GM12878 (cell line): ENCODE results near the gene SIGLEC11. TPM values are rescaled to one million over a fixed set of nuclear protein-coding genes. Genes with fewer than 3 reads are reported as not detected.

ENCODE experiments used
- ATAC-seq: fragments of 200-7000 bp; cut with Tn5 transposase; 3 replicates; pipeline ENCODE4 v1.9.1; 2020; ENCODE audit warnings: mild to moderate bottlenecking, moderate library complexity
- BruUV-seq: library from RNA; stranded (reverse); fragments of 400-500 nt; replicated peaks from 2 replicates; lab custom pipeline; 2021; lab: Mats Ljungman, UMichigan
- CTCF ChIA-PET: fragments of 300-600 bp; sonication (Branson Sonifier 250); formaldehyde crosslinking; extraction: SDS; loops from one replicate; lab custom pipeline; 2021; ENCODE audit warnings: inconsistent platforms; lab: Yijun Ruan, JAX
- POLR2A ChIA-PET: fragments of 350-600 bp; formaldehyde crosslinking; extraction: SDS; loops from one replicate; lab custom pipeline; 2021; ENCODE audit warnings: inconsistent platforms; lab: Charles Lee
- RAD21 ChIA-PET: fragments of 300-600 bp; sonication (Branson Sonifier 250); formaldehyde crosslinking; loops from one replicate; lab custom pipeline; 2023; ENCODE audit warnings: antibody characterized with exemption; ENCODE audit not compliant: unreplicated experiment; lab: Charles Lee
- SMC1A ChIA-PET: fragments of 300-600 bp; sonication (Branson Sonifier 250); formaldehyde crosslinking; loops from one replicate; lab custom pipeline; 2023; ENCODE audit not compliant: unreplicated experiment, uncharacterized antibody; lab: Charles Lee
- DNase-seq: peaks from one replicate; pipeline ENCODE4 v3.0.0-alpha.2; 2011; ENCODE audit warnings: low read depth, low spot score
- FAIRE-seq: peaks from 3 replicates; lab custom pipeline; 2011; peaks lifted over from hg19 to GRCh38; lab: Jason Lieb, UNC
- H2AFZ ChIP-seq: 2 replicates; pipeline ENCODE4 v1.6.0; 2011; ENCODE audit warnings: low read depth, low read length, control low read depth; ENCODE audit not compliant: control insufficient read depth
- H3K27ac ChIP-seq: 2 replicates; pipeline ENCODE4 v1.5.1; 2011; ENCODE audit warnings: control low read depth; ENCODE audit not compliant: control insufficient read depth, insufficient read depth
- H3K27me3 ChIP-seq, 2 experiments: replicated peaks in 1 of 2; 2 replicates each; pipeline versions ENCODE4 v1.6.0 to v1.6.1; 2011; ENCODE audit warnings: low read length in 1 of 2; ENCODE audit not compliant: control insufficient read depth in 2 of 2, insufficient read depth in 2 of 2
- H3K36me3 ChIP-seq, 2 experiments: 2 replicates each; pipeline ENCODE4 v1.5.1; 2011; ENCODE audit warnings: low read length in 1 of 2; ENCODE audit not compliant: control insufficient read depth in 2 of 2, insufficient read depth in 2 of 2
- H3K4me1 ChIP-seq: 2 replicates; pipeline ENCODE4 v1.6.1; 2011; ENCODE audit warnings: mild to moderate bottlenecking, low read length, moderate library complexity, mixed read lengths; ENCODE audit not compliant: control insufficient read depth, insufficient read depth
- H3K4me2 ChIP-seq: 2 replicates; pipeline ENCODE4 v1.6.0; 2011; ENCODE audit warnings: control low read depth; ENCODE audit not compliant: control insufficient read depth, insufficient read depth
- H3K4me3 ChIP-seq: fragments of 200-600 bp; sonication (generic); 2 replicates; pipeline ENCODE4 v1.5.1; 2016
- H3K79me2 ChIP-seq: 2 replicates; pipeline ENCODE4 v1.6.0; 2011; ENCODE audit warnings: low read length; ENCODE audit not compliant: control insufficient read depth, insufficient read depth
- H3K9ac ChIP-seq: 2 replicates; pipeline ENCODE4 v1.8.0; 2011; ENCODE audit warnings: low read length, control low read depth, mixed read lengths; ENCODE audit not compliant: control insufficient read depth, insufficient read depth
- H3K9me3 ChIP-seq: replicated peaks from 3 replicates; pipeline ENCODE4 v1.5.1; 2011; ENCODE audit warnings: mild to moderate bottlenecking, low read length; ENCODE audit not compliant: control insufficient read depth, insufficient read depth
- H4K20me1 ChIP-seq: 2 replicates; pipeline ENCODE4 v1.6.0; 2011; ENCODE audit not compliant: control insufficient read depth, insufficient read depth
- MAX ChIP-seq: IDR thresholded peaks from 2 replicates; pipeline ENCODE4 v1.6.1; 2012; ENCODE audit warnings: low read depth, low read length, improper control_type of control experiment
- SIN3A ChIP-seq: IDR thresholded peaks from 2 replicates; pipeline ENCODE4 v1.6.1; 2012; ENCODE audit warnings: low read depth, low read length, improper control_type of control experiment
- YBX1 ChIP-seq: fragments of 450-650 bp; IDR thresholded peaks from 2 replicates; pipeline ENCODE4 v1.6.1; 2016; ENCODE audit warnings: antibody characterized with exemption
- WGBS: methylation state at CpG from one replicate; pipeline ENCODE4 v1.1.6; 2016; ENCODE audit warnings: low lambda C conversion rate; ENCODE audit not compliant: insufficient replicate concordance, insufficient coverage; ENCODE audit errors: missing lambda C conversion rate; 5-methylcytosine and 5-hydroxymethylcytosine counted together
- in situ Hi-C: fragments of 300-500 bp; cut with MboI; formaldehyde crosslinking; loops from 9 replicates; pipeline ENCODE4 v1.14.3; 2018; ENCODE audit warnings: mixed read lengths
- intact Hi-C: fragments of 100-400 bp; cut with micrococcal nuclease; formaldehyde crosslinking; loops from one replicate; pipeline ENCODE4 v1.14.2; 2022; ENCODE audit not compliant: unreplicated experiment
- polyA plus RNA-seq, 11 experiments: library from polyadenylated mRNA; depleted of rRNA in 4 of 11; unstranded in 6 of 11; stranded (reverse) in 5 of 11; fragments of >200 nt; fragmentation: Nextera tagmentation in 4 of 11; fragmentation: Illumina TruSeq in 1 of 11; extraction: Ambion mirVana in 4 of 11; extraction: Trizol in 1 of 11; gene quantifications; 1 replicate in 1 of 11; 2 replicates in 10 of 11; pipeline versions ENCODE4 v1.2.1 to v1.2.3, GENCODE V29; 2011 to 2016; ENCODE audit warnings: inconsistent platforms in 2 of 11, missing spikeins in 2 of 11, low read depth in 1 of 11
- total RNA-seq, 4 experiments: library from RNA; depleted of rRNA in 3 of 4; stranded (reverse); fragments of >200 nt in 3 of 4; fragmentation: Illumina TruSeq in 1 of 4; extraction: Trizol in 1 of 4; gene quantifications; 2 replicates each; pipeline versions ENCODE4 v1.2.1 to v1.2.3, GENCODE V29; 2013 to 2021

The SIGLEC11 gene
- total and polyA plus RNA-seq, 10 of the 15 experiments (the other 5 are each of a cell fraction or from before 2014, with no cell fraction given), result not detected

- no peaks in the 10 kb centered on the region for H3K9me3 ChIP-seq
- DNase-seq, result no peak
- ChIA-PET POLR2A (no interaction called here), SMC1A (interaction anchor here (1.3 kb wide), 1 partner anchor 21 kb away, joined by 3 read pairs; no protein-coding TSS in a partner anchor), RAD21 (no interaction called here), CTCF (no interaction called here)
- no peak overlapping the region for H2AFZ ChIP-seq
- H3K27ac ChIP-seq, result no peak overlapping the region
- no peaks in the 10 kb centered on the region; the same call in 1 of the 2 replicates for H3K79me2 ChIP-seq
- no peak for ATAC-seq
- H3K36me3 ChIP-seq, result peaks cover 20 to 25% of the 10 kb centered on the region in 2 experiments; a peak in 3 of 4 replicates
- no peaks in the 10 kb centered on the region for H4K20me1 ChIP-seq
- no peaks in the 10 kb centered on the region for H3K27me3 ChIP-seq
- no peak overlapping the region for H3K4me2 ChIP-seq
- intact Hi-C loops (no loop called here), in situ Hi-C loops (no loop called here)
- no peak overlapping the region for H3K9ac ChIP-seq
- peaks cover 16% of the 10 kb centered on the region for H3K4me1 ChIP-seq
- 98% methylated on average over 17 of the region's 17 CpGs for WGBS
- H3K4me3 ChIP-seq, result no peak overlapping the region
- TF ChIP-seq SIN3A, result no peak
- no TSS peak for BruUV-seq
- FAIRE-seq, result no peak
Measured at GRCh38 chr19:50003254-50003788, 42.3 kb upstream of the SIGLEC11 start.

GRCh38 chr19:50002386-50002960, 41.5 kb upstream of the SIGLEC11 start:
- Histone ChIP-seq H3K9ac (no peak overlapping the region), H3K4me2 (no peak overlapping the region), H3K9me3 (no peaks in the 10 kb centered on the region), H2AFZ (no peak overlapping the region), H3K79me2 (no peaks in the 10 kb centered on the region; the same call in 1 of the 2 replicates), H3K4me1 (peaks cover 16% of the 10 kb centered on the region), H3K27me3 (no peaks in the 10 kb centered on the region), H3K4me3 (no peak overlapping the region), H3K27ac (no peak overlapping the region), H4K20me1 (no peaks in the 10 kb centered on the region), H3K36me3 (peaks cover 20 to 25% of the 10 kb centered on the region in 2 experiments; a peak in 3 of 4 replicates)
- intact Hi-C loops, result no loop called here
- BruUV-seq, result no TSS peak
- ATAC-seq (no peak), FAIRE-seq (no peak), DNase-seq (no peak)
- RAD21 ChIA-PET, result no interaction called here
- SMC1A ChIA-PET, result no interaction called here
- POLR2A ChIA-PET, result interaction anchor here (0.6 kb wide), 1 partner anchor 25 kb away, joined by 3 read pairs; no protein-coding TSS in a partner anchor
- WGBS, result 95% methylated on average over 6 of the region's 6 CpGs
- CTCF ChIA-PET, result interaction anchor here (1.2 kb wide), 1 partner anchor 10 kb away, joined by 4 read pairs; no protein-coding TSS in a partner anchor
- in situ Hi-C loops, result no loop called here
- TF ChIP-seq YBX1 (no peak), MAX (no peak)
- TF ChIP-seq, all 136 proteins: peak for 0
